KMS-11 (cell line): ENCODE results near the gene CDK5RAP1.
"Not testable (repeated sequence)": the region's sequence is repeated elsewhere in the genome, so short reads cannot be mapped to it uniquely, and the experiment has no call there.

Source experiments
- H2AFZ ChIP-seq: fragments of 200-600 bp; sonication (generic); 2 replicates; pipeline ENCODE4 v1.6.1; 2016; ENCODE audit warnings: antibody characterized with exemption, mixed run types, low read depth
- H3K27ac ChIP-seq: fragments of 200-600 bp; sonication (generic); 2 replicates; pipeline ENCODE4 v1.6.1; 2016; ENCODE audit warnings: mild to moderate bottlenecking, mixed run types
- H3K27me3 ChIP-seq: fragments of 200-600 bp; sonication (generic); 2 replicates; pipeline ENCODE4 v1.6.1; 2017; ENCODE audit warnings: mild to moderate bottlenecking, low read depth, mixed run types, moderate library complexity; ENCODE audit not compliant: insufficient read depth
- H3K36me3 ChIP-seq: fragments of 200-600 bp; sonication (generic); 2 replicates; pipeline ENCODE4 v1.6.1; 2017; ENCODE audit warnings: mild to moderate bottlenecking, mixed run types; ENCODE audit not compliant: insufficient read depth
- H3K4me1 ChIP-seq: fragments of 200-600 bp; sonication (generic); 2 replicates; pipeline ENCODE4 v1.6.1; 2016; ENCODE audit warnings: mild to moderate bottlenecking, low read depth, mixed run types; ENCODE audit not compliant: poor library complexity, severe bottlenecking
- H3K4me2 ChIP-seq: fragments of 200-600 bp; sonication (generic); 2 replicates; pipeline ENCODE4 v1.7.0; 2016; ENCODE audit warnings: mild to moderate bottlenecking, mixed run types
- H3K4me3 ChIP-seq: fragments of 200-600 bp; sonication (generic); IDR thresholded peaks from 2 replicates; pipeline ENCODE4 v1.6.1; 2017; ENCODE audit warnings: low read depth, low read length, mixed read lengths; ENCODE audit not compliant: insufficient read depth
- H3K79me2 ChIP-seq: fragments of 200-600 bp; sonication (generic); 2 replicates; pipeline ENCODE4 v1.6.1; 2016; ENCODE audit warnings: low read depth, mixed run types; ENCODE audit not compliant: insufficient read depth
- H3K9ac ChIP-seq: fragments of 200-600 bp; sonication (generic); 2 replicates; pipeline ENCODE4 v1.6.1; 2016; ENCODE audit warnings: mild to moderate bottlenecking, mixed run types
- H4K20me1 ChIP-seq: fragments of 200-600 bp; sonication (generic); 2 replicates; pipeline ENCODE4 v1.6.1; 2016; ENCODE audit warnings: mild to moderate bottlenecking, mixed run types; ENCODE audit not compliant: insufficient read depth
- TF ChIP-seq, protein P1 (sequence below): fragments of 200-600 bp; sonication (generic); conservative IDR thresholded peaks from 2 replicates; pipeline ENCODE4 v1.6.1; 2017; ENCODE audit warnings: low read depth, mild to moderate bottlenecking, antibody characterized with exemption, low read length, moderate library complexity, mixed read lengths

Gene CDK5RAP1

GRCh38 chr20:33431797-33432381, 30.6 kb upstream of the CDK5RAP1 start:
- H2AFZ ChIP-seq = no peak overlapping the region
- H3K36me3 ChIP-seq = no peaks in the 10 kb centered on the region
- no peaks in the 10 kb centered on the region for H3K79me2 ChIP-seq

DNA sequence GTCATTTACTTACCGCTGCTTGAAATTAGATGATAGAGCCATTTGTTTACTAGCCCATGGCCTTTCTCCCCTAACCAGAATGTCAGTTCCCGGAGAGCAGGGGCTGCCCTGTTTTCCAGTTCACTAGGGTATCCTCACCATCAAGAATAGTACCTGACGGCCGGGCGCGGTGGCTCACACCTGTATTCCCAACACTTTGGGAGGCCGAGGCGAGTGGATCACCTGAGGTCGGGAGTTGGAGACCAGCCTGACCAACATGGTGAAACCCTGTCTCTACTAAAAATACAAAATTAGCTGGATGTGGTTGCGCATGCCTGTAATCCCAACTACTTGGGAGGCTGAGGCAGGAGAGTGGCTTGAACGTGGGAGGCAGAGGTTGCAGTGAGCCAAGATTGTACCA, 22.6 kb upstream of the CDK5RAP1 start:
- not testable (repeated sequence) for H3K79me2 ChIP-seq, H2AFZ ChIP-seq, H3K4me2 ChIP-seq, H4K20me1 ChIP-seq, H3K27ac ChIP-seq, H3K4me3 ChIP-seq, H3K9ac ChIP-seq, H3K4me1 ChIP-seq, H3K27me3 ChIP-seq, H3K36me3 ChIP-seq

More at GRCh38 chr20:33431797-33432381, 30.6 kb upstream of the CDK5RAP1 start:
- Histone ChIP-seq H4K20me1 (no peaks in the 10 kb centered on the region), H3K27ac (no peak overlapping the region), H3K9ac (no peak overlapping the region), H3K4me1 (no peaks in the 10 kb centered on the region), H3K4me2 (no peak overlapping the region), H3K4me3 (no peak overlapping the region), H3K27me3 (no peaks in the 10 kb centered on the region)
- TF ChIP-seq, protein P1, sequence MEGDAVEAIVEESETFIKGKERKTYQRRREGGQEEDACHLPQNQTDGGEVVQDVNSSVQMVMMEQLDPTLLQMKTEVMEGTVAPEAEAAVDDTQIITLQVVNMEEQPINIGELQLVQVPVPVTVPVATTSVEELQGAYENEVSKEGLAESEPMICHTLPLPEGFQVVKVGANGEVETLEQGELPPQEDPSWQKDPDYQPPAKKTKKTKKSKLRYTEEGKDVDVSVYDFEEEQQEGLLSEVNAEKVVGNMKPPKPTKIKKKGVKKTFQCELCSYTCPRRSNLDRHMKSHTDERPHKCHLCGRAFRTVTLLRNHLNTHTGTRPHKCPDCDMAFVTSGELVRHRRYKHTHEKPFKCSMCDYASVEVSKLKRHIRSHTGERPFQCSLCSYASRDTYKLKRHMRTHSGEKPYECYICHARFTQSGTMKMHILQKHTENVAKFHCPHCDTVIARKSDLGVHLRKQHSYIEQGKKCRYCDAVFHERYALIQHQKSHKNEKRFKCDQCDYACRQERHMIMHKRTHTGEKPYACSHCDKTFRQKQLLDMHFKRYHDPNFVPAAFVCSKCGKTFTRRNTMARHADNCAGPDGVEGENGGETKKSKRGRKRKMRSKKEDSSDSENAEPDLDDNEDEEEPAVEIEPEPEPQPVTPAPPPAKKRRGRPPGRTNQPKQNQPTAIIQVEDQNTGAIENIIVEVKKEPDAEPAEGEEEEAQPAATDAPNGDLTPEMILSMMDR = no peak

- Histone ChIP-seq H2AFZ (no peak overlapping the region), H3K27ac (no peak overlapping the region), H3K36me3 (no peaks in the 10 kb centered on the region), H3K4me2 (no peak overlapping the region), H4K20me1 (no peaks in the 10 kb centered on the region), H3K9ac (no peak overlapping the region), H3K27me3 (no peaks in the 10 kb centered on the region), H3K4me1 (no peaks in the 10 kb centered on the region), H3K79me2 (no peaks in the 10 kb centered on the region), H3K4me3 (no peak overlapping the region)
- TF ChIP-seq, protein P1 = no peak
These were observed 22.0 kb upstream of the CDK5RAP1 start for GRCh38 chr20:33423141-33423834.

DNA sequence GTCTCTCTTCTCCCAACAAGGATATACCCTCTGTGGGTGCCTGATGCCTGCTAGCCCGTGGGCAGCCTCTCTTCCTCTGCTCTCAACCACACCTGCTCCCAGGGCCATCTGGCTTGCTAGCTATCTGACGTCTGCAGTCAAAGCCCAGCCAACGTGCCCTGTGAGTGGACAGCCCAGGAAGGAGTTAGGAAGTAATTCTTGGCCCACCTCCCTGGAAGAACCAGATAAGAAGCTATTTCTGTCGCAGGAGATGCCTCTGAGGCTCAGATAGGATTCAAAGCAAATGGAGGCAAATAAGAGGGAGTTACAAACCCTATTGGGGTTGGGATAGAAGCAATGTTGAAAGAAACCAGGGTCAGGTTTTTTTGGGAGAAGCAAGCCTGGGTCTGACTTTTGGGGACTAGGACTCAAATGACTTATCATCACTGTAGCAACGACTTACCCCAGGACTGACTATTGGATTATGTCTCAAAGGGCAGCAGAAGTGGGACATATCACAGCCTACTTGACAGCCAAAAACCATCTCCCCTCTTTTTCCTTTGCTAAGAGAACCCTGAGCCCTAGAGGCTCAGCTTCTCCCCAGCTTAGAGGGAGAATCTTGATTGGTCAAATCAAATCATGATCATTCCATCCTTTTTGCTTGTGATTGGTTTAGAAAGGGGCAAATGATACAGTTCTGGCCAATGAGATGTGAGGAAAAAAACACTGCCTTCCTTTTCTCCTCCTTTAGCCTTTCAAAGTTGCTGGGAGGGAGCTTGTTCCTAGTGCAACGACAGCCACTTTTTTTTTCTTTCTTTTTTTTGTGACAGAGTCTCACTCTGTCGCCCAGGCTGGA, 18.0 kb upstream of the CDK5RAP1 start:
- H3K9ac ChIP-seq = no peak overlapping the region
- no peak overlapping the region for H3K27ac ChIP-seq
- H3K79me2 ChIP-seq = no peaks in the 10 kb centered on the region
- H3K36me3 ChIP-seq = no peaks in the 10 kb centered on the region
- H4K20me1 ChIP-seq = no peaks in the 10 kb centered on the region
- no peak overlapping the region for H3K4me3 ChIP-seq
- H3K4me1 ChIP-seq = no peaks in the 10 kb centered on the region
- no peak overlapping the region for H3K4me2 ChIP-seq
- no peaks in the 10 kb centered on the region for H3K27me3 ChIP-seq
- no peak overlapping the region for H2AFZ ChIP-seq
- TF ChIP-seq, protein P1 = no peak
